Breast epithelium (tissue), 4 donors: ENCODE data around the gene CCDC148. TPM values are rescaled to one million over a fixed set of nuclear protein-coding genes. Genes with fewer than 3 reads are reported as not detected.

ENCODE experiments used
- DNase-seq, 2 donors: peaks; one replicate each; pipeline ENCODE4 v3.0.0-alpha.2; 2019; ENCODE audit warnings: low spot score in 2 of 2
- H3K27ac ChIP-seq, 2 donors: fragments of 200-600 bp; sonication (generic) in 1 of 2; one replicate each; pipeline ENCODE4 v1.5.1; 2016 to 2019; ENCODE audit warnings: mild to moderate bottlenecking in 1 of 2
- H3K27me3 ChIP-seq, 2 donors: fragments of 200-600 bp; sonication (generic) in 1 of 2; one replicate each; pipeline versions ENCODE4 v1.5.1 to v1.6.0; 2017 to 2019; ENCODE audit warnings: control low read depth in 1 of 2, mild to moderate bottlenecking in 1 of 2
- H3K36me3 ChIP-seq: fragments of 200-600 bp; one replicate; pipeline ENCODE4 v1.5.1; 2019
- H3K4me1 ChIP-seq, 2 donors: fragments of 200-600 bp; sonication (generic); one replicate each; pipeline ENCODE4 v1.5.1; 2016 to 2019; ENCODE audit warnings: control low read depth in 1 of 2
- H3K4me3 ChIP-seq, 3 donors: fragments of 200-600 bp; sonication (generic); 1 replicate in 2 of 3; 2 replicates in 1 of 3; pipeline ENCODE4 v1.5.1; 2016 to 2019; ENCODE audit warnings: mild to moderate bottlenecking in 3 of 3, moderate library complexity in 2 of 3
- H3K9me3 ChIP-seq, 2 donors: fragments of 200-600 bp; sonication (generic) in 1 of 2; one replicate each; pipeline ENCODE4 v1.5.1; 2016 to 2019; ENCODE audit warnings: control low read depth in 1 of 2
- POLR2A ChIP-seq: fragments of 450-650 bp; IDR thresholded peaks from one replicate; pipeline ENCODE4 v1.6.1; 2016; ENCODE audit warnings: antibody characterized with exemption, mild to moderate bottlenecking, moderate library complexity
- POLR2AphosphoS5 ChIP-seq, 3 donors: sonication (generic); formaldehyde crosslinking; IDR thresholded peaks; one replicate each; pipeline ENCODE4 v1.6.1; 2017; ENCODE audit warnings: antibody characterized with exemption in 3 of 3
- intact Hi-C: fragments of 100-400 bp; cut with DNase I; formaldehyde crosslinking; loops from one replicate; pipeline ENCODE4 v1.15.1; 2023; ENCODE audit warnings: low total_unique reads
- total RNA-seq, 3 donors: library from RNA; depleted of rRNA; stranded (reverse); fragments of >200 nt; gene quantifications; one replicate each; pipeline ENCODE4 v1.1.0, GENCODE V29; 2016
- TF ChIP-seq, protein P1 (sequence below), 3 donors: fragments of 450-650 bp; IDR thresholded peaks; one replicate each; pipeline ENCODE4 v1.5.1; 2016 to 2017; ENCODE audit warnings: antibody characterized with exemption in 3 of 3, mild to moderate bottlenecking in 3 of 3, moderate library complexity in 3 of 3

The CCDC148 gene
- total RNA-seq, 3 donors from 2014 or later = 1.4 to 9.8 (median 4.6) TPM

DNA sequence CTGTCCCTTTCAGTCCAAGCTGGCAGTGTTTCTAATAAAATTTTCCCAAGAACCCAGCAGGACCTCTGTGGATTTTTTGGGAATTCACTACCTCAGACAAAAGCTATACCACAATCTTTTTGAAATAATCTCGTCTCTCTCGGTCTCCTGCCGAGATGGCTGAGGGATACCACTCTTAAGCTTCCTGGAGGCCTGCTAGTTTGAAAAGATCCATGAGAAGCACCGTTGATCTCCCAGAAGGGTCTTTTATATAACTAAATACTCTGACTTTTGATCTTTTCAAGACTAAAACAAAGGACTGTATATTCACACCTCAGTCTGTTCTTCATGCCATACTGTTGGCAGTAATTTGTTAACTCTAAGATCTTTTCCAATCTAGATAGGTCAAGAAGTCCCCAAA is 213.2 kb downstream of the CCDC148 start:
- TF ChIP-seq, protein P1, sequence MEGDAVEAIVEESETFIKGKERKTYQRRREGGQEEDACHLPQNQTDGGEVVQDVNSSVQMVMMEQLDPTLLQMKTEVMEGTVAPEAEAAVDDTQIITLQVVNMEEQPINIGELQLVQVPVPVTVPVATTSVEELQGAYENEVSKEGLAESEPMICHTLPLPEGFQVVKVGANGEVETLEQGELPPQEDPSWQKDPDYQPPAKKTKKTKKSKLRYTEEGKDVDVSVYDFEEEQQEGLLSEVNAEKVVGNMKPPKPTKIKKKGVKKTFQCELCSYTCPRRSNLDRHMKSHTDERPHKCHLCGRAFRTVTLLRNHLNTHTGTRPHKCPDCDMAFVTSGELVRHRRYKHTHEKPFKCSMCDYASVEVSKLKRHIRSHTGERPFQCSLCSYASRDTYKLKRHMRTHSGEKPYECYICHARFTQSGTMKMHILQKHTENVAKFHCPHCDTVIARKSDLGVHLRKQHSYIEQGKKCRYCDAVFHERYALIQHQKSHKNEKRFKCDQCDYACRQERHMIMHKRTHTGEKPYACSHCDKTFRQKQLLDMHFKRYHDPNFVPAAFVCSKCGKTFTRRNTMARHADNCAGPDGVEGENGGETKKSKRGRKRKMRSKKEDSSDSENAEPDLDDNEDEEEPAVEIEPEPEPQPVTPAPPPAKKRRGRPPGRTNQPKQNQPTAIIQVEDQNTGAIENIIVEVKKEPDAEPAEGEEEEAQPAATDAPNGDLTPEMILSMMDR (IDR thresholded peaks at IDR 0.05) = no peak
- no peak for TF ChIP-seq POLR2AphosphoS5 (IDR thresholded peaks at IDR 0.05)
- no peak for TF ChIP-seq POLR2A
- intact Hi-C loops = no loop called here

DNA sequence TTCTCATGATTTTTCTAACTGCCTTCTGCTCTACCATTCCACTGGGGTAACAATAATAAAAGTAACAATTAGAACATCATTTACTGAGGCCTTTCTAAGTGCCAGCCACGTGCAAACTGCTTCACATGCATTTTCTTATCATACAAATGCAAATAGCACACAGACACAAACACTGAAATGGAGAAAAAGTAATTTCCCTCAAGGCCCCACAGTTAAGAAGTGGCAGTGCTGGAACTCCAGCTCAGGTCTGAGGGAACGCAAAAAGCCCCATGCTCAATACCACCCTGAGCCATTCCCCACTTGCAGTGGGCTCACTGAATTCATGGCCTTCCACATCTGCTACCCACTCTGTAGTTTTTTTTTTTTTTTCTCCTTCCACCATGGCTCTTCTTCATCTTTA is 214.3 kb downstream of the CCDC148 start:
- H3K4me1 ChIP-seq = no peaks in the 10 kb centered on the region
- H3K27me3 ChIP-seq = no peaks in the 10 kb centered on the region
- intact Hi-C loops = no loop called here
- no peaks in the 10 kb centered on the region for H3K9me3 ChIP-seq
- no peak for DNase-seq
- H3K4me3 ChIP-seq = no peak overlapping the region
- TF ChIP-seq, protein P1 (IDR thresholded peaks at IDR 0.05) = no peak
- TF ChIP-seq POLR2A = no peak
- TF ChIP-seq POLR2AphosphoS5 (IDR thresholded peaks at IDR 0.05) = no peak
- H3K27ac ChIP-seq = no peak overlapping the region
- no peaks in the 10 kb centered on the region for H3K36me3 ChIP-seq

More for the DNA sequence above, 213.2 kb downstream of the CCDC148 start:
- Histone ChIP-seq H3K27me3 (no peaks in the 10 kb centered on the region), H3K4me3 (no peak overlapping the region), H3K4me1 (no peaks in the 10 kb centered on the region), H3K27ac (no peak overlapping the region), H3K9me3 (no peaks in the 10 kb centered on the region), H3K36me3 (no peaks in the 10 kb centered on the region)
- no peak for DNase-seq

DNA sequence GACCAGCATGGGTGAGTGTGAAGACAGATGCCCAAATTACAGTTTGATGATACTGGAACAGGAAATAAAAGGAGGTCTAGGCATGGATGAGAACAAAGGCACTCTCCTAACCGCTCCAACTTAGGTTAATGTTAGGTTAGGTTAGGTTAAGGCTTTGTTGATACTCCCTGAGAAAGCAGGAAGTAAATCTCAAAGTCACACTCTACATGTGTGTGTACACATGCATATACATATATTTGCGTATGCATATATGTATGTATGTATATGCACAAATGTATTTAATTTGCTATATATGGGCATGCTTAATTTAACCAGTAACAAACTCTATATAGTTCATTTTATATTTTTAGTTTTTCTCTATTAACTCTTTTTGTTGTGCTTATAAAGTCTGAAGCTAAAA is 215.6 kb downstream of the CCDC148 start:
- no peaks in the 10 kb centered on the region for H3K27me3 ChIP-seq
- no peaks in the 10 kb centered on the region for H3K9me3 ChIP-seq
- no peak for TF ChIP-seq POLR2A
- no peak for TF ChIP-seq POLR2AphosphoS5 (IDR thresholded peaks at IDR 0.05)
- TF ChIP-seq, protein P1 (IDR thresholded peaks at IDR 0.05) = no peak
- no peaks in the 10 kb centered on the region for H3K36me3 ChIP-seq
- H3K4me3 ChIP-seq = no peak overlapping the region
- intact Hi-C loops = no loop called here
- no peaks in the 10 kb centered on the region for H3K4me1 ChIP-seq
- no peak for DNase-seq
- H3K27ac ChIP-seq = no peak overlapping the region

DNA sequence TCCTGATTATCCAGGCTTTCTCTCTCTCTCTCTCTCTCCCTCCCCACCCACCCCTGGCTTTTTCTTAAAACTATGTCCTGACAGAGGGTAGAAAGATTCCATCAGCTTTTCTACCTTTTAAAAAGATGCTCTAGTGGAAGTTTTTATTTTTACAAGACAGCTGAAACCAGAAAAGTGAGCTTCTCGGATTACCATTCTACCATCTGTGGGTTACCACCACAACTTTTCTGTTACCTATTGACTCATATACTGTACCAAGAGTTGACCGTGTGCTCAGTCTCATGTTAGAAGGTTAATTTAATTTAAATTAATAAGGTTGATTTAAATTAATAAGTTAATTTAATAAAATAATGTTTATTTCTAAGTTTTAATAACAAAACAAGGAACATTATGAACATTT is 217.3 kb downstream of the CCDC148 start:
- TF ChIP-seq, protein P1 (IDR thresholded peaks at IDR 0.05) = no peak
- TF ChIP-seq POLR2A = no peak
- TF ChIP-seq POLR2AphosphoS5 (IDR thresholded peaks at IDR 0.05) = no peak
- no peak overlapping the region for H3K4me3 ChIP-seq
- no peaks in the 10 kb centered on the region for H3K9me3 ChIP-seq
- no peaks in the 10 kb centered on the region for H3K27me3 ChIP-seq
- intact Hi-C loops = no loop called here
- H3K36me3 ChIP-seq = no peaks in the 10 kb centered on the region
- H3K27ac ChIP-seq = no peak overlapping the region
- no peaks in the 10 kb centered on the region for H3K4me1 ChIP-seq
- DNase-seq = no peak

DNA sequence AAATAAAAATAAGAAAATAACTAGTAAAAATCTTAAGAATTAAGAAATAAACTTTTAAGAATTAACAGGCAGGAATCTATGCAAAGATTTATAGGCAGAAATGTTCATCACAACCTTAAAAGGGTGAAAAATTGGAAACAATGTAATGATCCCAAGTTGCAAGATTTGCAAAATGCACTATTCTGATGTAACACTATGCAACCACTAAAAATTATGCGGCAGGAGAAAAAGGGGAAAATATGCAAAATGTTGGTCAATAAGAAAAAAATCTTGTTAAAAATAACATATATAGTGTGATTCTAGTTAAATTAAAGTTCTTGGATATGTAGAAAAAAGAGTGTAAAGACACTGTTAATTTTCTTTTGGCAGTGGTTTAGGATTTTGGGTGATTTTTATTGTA is 222.1 kb downstream of the CCDC148 start:
- no peak overlapping the region for H3K27ac ChIP-seq
- no peaks in the 10 kb centered on the region for H3K9me3 ChIP-seq
- TF ChIP-seq, protein P1 (IDR thresholded peaks at IDR 0.05) = no peak
- TF ChIP-seq POLR2A = no peak
- no peak for TF ChIP-seq POLR2AphosphoS5 (IDR thresholded peaks at IDR 0.05)
- no peaks in the 10 kb centered on the region for H3K36me3 ChIP-seq
- intact Hi-C loops = no loop called here
- H3K4me1 ChIP-seq = no peaks in the 10 kb centered on the region
- H3K27me3 ChIP-seq = no peaks in the 10 kb centered on the region
- H3K4me3 ChIP-seq = no peak overlapping the region
- no peak for DNase-seq
